Esophagus (tissue), 2 donors: ENCODE measurements around the gene GBP3. TPM values are rescaled to one million over a fixed set of nuclear protein-coding genes. Genes with fewer than 3 reads are reported as not detected.
"Not testable (repeated sequence)": the region's sequence is repeated elsewhere in the genome, so short reads cannot be mapped to it uniquely, and the experiment has no call there.

ENCODE experiments used
- H3K27ac ChIP-seq, 2 donors: one replicate each; pipeline ENCODE4 v1.5.1; 2013; ENCODE audit warnings: low read depth in 2 of 2, mild to moderate bottlenecking in 2 of 2, inconsistent platforms in 1 of 2, low read length in 1 of 2, moderate library complexity in 1 of 2
- H3K27me3 ChIP-seq, 2 donors: one replicate each; pipeline ENCODE4 v1.6.1; 2013; ENCODE audit warnings: low read length in 2 of 2, control low read depth in 1 of 2, mild to moderate bottlenecking in 1 of 2; ENCODE audit not compliant: insufficient read depth in 2 of 2, control insufficient read depth in 1 of 2
- H3K36me3 ChIP-seq, 2 donors: one replicate each; pipeline ENCODE4 v1.6.1; 2013; ENCODE audit warnings: low read length in 1 of 2; ENCODE audit not compliant: control insufficient read depth in 2 of 2, insufficient read depth in 2 of 2
- H3K4me1 ChIP-seq, 2 donors: one replicate each; pipeline ENCODE4 v1.6.1; 2013; ENCODE audit warnings: low read length in 1 of 2; ENCODE audit not compliant: control insufficient read depth in 2 of 2, insufficient read depth in 2 of 2
- H3K4me3 ChIP-seq, 2 donors: one replicate each; pipeline ENCODE4 v1.5.1; 2013; ENCODE audit warnings: low read length in 2 of 2, mild to moderate bottlenecking in 2 of 2, low read depth in 1 of 2, moderate library complexity in 1 of 2
- H3K9me3 ChIP-seq, 2 donors: one replicate each; pipeline ENCODE4 v1.6.1; 2013; ENCODE audit warnings: mild to moderate bottlenecking in 2 of 2, low read depth in 1 of 2, low read length in 1 of 2, moderate library complexity in 1 of 2; ENCODE audit not compliant: control insufficient read depth in 2 of 2, insufficient read depth in 1 of 2
- WGBS, 2 donors: extraction: QIAGEN DNeasy Blood & Tissue Kit; methylation state at CpG; one replicate each; pipeline ENCODE4 v1.1.7; 2013; 5-methylcytosine and 5-hydroxymethylcytosine counted together
- polyA plus RNA-seq, 2 donors: library from polyadenylated mRNA; stranded (reverse); fragments of 200-250 nt; gene quantifications; one replicate each; pipeline ENCODE4 v1.2.3, GENCODE V29; 2013
- donor health status: healthy with polysubstance abuse.
- donor health status: Bipolar disorder and iron deficiency.

The GBP3 gene
- polyA plus RNA-seq, 2 donors = 2.5 to 6.1 TPM

DNA sequence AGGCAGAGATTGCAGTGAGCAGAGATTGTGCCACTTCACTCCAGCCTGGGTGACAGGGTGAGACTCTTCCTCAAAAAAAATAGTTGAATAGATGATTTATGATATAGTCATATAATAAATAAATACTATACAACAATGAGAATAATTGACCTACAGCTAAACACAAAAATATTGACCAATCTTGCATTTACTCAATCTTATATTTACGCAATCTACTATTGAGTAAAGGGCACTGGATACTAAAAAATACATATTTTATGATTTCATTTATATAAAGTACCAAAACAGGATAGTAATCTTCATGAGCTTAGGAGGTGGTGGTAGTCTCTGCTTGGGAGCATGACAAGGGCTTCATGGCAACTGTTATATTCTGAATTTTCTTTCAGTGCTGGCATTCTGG is 19.1 kb upstream of the GBP3 start:
- Histone ChIP-seq H3K27ac (no peak overlapping the region), H3K27me3 (no peaks in the 10 kb centered on the region), H3K36me3 (no peaks in the 10 kb centered on the region), H3K4me1 (peaks cover 0 to 2% of the 10 kb centered on the region in 2 donors), H3K9me3 (peaks cover 0 to 3% of the 10 kb centered on the region in 2 donors), H3K4me3 (no peak overlapping the region)
- WGBS, 2 donors = 94 to 98% methylated on average over 1 of the region's 1 CpG

GRCh38 chr1:89041119-89041641 is 18.5 kb upstream of the GBP3 start:
- Histone ChIP-seq H3K27me3 (no peaks in the 10 kb centered on the region), H3K36me3 (no peaks in the 10 kb centered on the region), H3K9me3 (peaks cover 0 to 3% of the 10 kb centered on the region in 2 donors), H3K27ac (no peak overlapping the region), H3K4me3 (no peak overlapping the region), H3K4me1 (peaks cover 0 to 2% of the 10 kb centered on the region in 2 donors)
- WGBS, 2 donors = 68 to 70% methylated on average over 3 of the region's 3 CpGs

- H3K4me3 ChIP-seq = no peak overlapping the region
- peaks cover 0 to 2% of the 10 kb centered on the region in 2 donors for H3K4me1 ChIP-seq
- WGBS, 2 donors = 94 to 98% methylated on average over 1 of the region's 1 CpG
- no peaks in the 10 kb centered on the region for H3K36me3 ChIP-seq
- H3K9me3 ChIP-seq = peaks cover 0 to 3% of the 10 kb centered on the region in 2 donors
- H3K27ac ChIP-seq = no peak overlapping the region
- H3K27me3 ChIP-seq = no peaks in the 10 kb centered on the region
These were observed 17.6 kb upstream of the GBP3 start for GRCh38 chr1:89040315-89040626.

- Histone ChIP-seq H3K36me3 (no peaks in the 10 kb centered on the region), H3K27me3 (no peaks in the 10 kb centered on the region), H3K4me1 (no peaks in the 10 kb centered on the region), H3K9me3 (no peaks in the 10 kb centered on the region), H3K27ac (no peak overlapping the region), H3K4me3 (no peak overlapping the region)
- WGBS, 2 donors = 80 to 85% methylated on average over 1 of the region's 1 CpG
These were observed 14.5 kb upstream of the GBP3 start for GRCh38 chr1:89037186-89037585.

DNA sequence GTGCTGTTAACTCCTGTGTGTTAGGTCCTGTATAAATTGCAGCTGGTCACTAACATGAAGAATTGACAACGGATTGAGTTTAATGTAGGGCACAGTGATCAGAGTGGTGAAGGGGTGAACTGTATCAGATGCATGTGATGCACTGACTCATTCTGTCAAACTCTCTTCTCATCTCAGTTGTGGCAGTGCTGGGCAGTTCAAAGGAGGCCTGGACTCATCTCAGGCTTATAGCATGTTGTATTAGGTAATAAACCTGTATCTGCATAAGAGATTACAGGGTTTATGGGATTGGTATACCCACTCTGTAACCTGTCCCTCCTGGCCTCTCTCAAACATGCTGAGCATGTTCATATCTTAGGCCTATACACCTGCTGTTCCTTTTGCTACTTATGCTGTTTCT is 12.4 kb upstream of the GBP3 start:
- no peaks in the 10 kb centered on the region for H3K4me1 ChIP-seq
- no peaks in the 10 kb centered on the region for H3K27me3 ChIP-seq
- H3K27ac ChIP-seq = no peak overlapping the region
- 82 to 96% methylated on average over 1 of the region's 1 CpG for WGBS, 2 donors
- H3K4me3 ChIP-seq = no peak overlapping the region
- H3K36me3 ChIP-seq = no peaks in the 10 kb centered on the region
- no peaks in the 10 kb centered on the region for H3K9me3 ChIP-seq

- not testable (repeated sequence) for H3K4me1 ChIP-seq, H3K4me3 ChIP-seq, H3K36me3 ChIP-seq, H3K27me3 ChIP-seq, H3K9me3 ChIP-seq, H3K27ac ChIP-seq
- 91 to 92% methylated on average over 5 of the region's 5 CpGs for WGBS, 2 donors
These were observed 11.3 kb upstream of the GBP3 start for GRCh38 chr1:89034004-89034403.

- not testable (repeated sequence) for H3K27me3 ChIP-seq, H3K4me3 ChIP-seq, H3K27ac ChIP-seq, H3K36me3 ChIP-seq, H3K4me1 ChIP-seq, H3K9me3 ChIP-seq
- WGBS, 2 donors = 81% methylated on average over 2 of the region's 2 CpGs
These were observed 6.4 kb upstream of the GBP3 start for GRCh38 chr1:89029051-89029450.

DNA sequence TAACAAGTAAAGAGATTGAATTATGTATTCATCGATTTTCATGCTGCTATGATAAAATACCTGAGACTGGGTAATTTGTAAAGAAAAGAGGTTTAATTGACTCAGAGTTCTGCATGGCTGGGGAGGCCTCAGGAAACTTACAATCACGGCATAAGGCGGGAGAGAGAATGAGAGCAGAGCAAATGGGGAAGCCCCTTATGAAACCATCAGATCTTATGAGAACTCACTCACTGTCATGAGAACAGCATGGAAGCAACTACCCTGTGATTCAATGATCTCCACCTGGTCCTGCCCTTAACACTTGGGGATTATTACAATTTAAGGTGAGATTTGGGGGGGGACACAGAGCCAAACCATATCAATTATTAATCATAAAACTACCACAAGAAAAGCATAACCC is 3.3 kb upstream of the GBP3 start:
- H3K36me3 ChIP-seq = no peaks in the 10 kb centered on the region
- peaks cover 0 to 3% of the 10 kb centered on the region in 2 donors for H3K4me1 ChIP-seq
- no peak overlapping the region for H3K27ac ChIP-seq
- 86 to 94% methylated on average over 3 of the region's 3 CpGs for WGBS, 2 donors
- no peaks in the 10 kb centered on the region for H3K27me3 ChIP-seq
- H3K9me3 ChIP-seq = no peaks in the 10 kb centered on the region
- no peak overlapping the region for H3K4me3 ChIP-seq

DNA sequence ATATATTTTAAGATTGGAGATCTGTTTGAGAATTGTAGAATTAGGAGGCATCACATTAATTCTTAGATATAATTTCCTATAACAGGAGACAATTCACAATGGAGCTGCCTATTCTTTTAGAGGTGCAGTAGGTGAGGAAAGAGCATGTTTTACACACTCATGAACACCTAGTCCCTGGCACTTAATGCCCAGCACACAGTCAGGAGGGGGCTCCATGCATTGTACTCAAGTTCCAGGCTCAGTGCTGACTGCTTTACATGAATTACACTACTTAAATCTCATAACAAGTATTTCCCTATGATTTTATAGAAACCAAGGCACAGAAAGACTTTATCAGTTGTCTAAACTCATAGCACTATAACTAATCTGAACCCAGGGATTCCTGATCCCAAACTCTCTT is 360 bp upstream of the GBP3 start:
- Histone ChIP-seq H3K4me3 (no peak overlapping the region), H3K27ac (peak overlapping the region; percentile 82 to 88), H3K36me3 (peaks cover 0 to 7% of the 10 kb centered on the region in 2 donors), H3K27me3 (no peaks in the 10 kb centered on the region), H3K9me3 (no peaks in the 10 kb centered on the region), H3K4me1 (peaks cover 0 to 9% of the 10 kb centered on the region in 2 donors)

GRCh38 chr1:89018318-89018717 is 4.3 kb downstream of the GBP3 start:
- H3K36me3 ChIP-seq = peaks cover 0 to 14% of the 10 kb centered on the region in 2 donors
- H3K27me3 ChIP-seq, H3K4me3 ChIP-seq, H3K4me1 ChIP-seq, H3K9me3 ChIP-seq: not testable (repeated sequence)
- peak overlapping the region in 1 of 2 donors; percentile 13 for H3K27ac ChIP-seq
- 51 to 56% methylated on average over 3 of the region's 3 CpGs for WGBS, 2 donors
